Fibroblast of lung (primary cell): Measurements from ENCODE around the gene LRRTM3. TPM values are rescaled to one million over a fixed set of nuclear protein-coding genes. Genes with fewer than 3 reads are reported as not detected.

Experiments used
- DNase-seq, 2 donors: peaks; one replicate each; pipeline versions ENCODE4 v3.0.0 to v3.0.0-alpha.2; 2010; ENCODE audit warnings: low read depth in 2 of 2
- H2AFZ ChIP-seq: 2 replicates; pipeline ENCODE4 v1.5.1; 2012; ENCODE audit warnings: low read length, control low read depth, inconsistent platforms
- H3K27ac ChIP-seq: 2 replicates; pipeline ENCODE4 v1.5.1; 2011; ENCODE audit warnings: low read length, control low read depth; ENCODE audit not compliant: insufficient read depth
- H3K27me3 ChIP-seq: 2 replicates; pipeline ENCODE4 v1.5.1; 2011; ENCODE audit warnings: mild to moderate bottlenecking, low read length; ENCODE audit not compliant: control insufficient read depth, insufficient read depth
- H3K36me3 ChIP-seq: 2 replicates; pipeline ENCODE4 v1.5.1; 2011; ENCODE audit warnings: low read length; ENCODE audit not compliant: control insufficient read depth, insufficient read depth
- H3K4me1 ChIP-seq: 2 replicates; pipeline ENCODE4 v1.5.1; 2011; ENCODE audit warnings: low read length; ENCODE audit not compliant: control insufficient read depth, insufficient read depth; ENCODE audit errors: extremely low read depth
- H3K4me2 ChIP-seq: 2 replicates; pipeline ENCODE4 v1.5.1; 2011; ENCODE audit warnings: low read length, control low read depth; ENCODE audit not compliant: insufficient read depth; ENCODE audit errors: extremely low read depth
- H3K4me3 ChIP-seq, 4 experiments: fragments of 200-600 bp in 1 of 4; sonication (generic) in 1 of 4; replicated peaks in 1 of 4; 2 replicates each; pipeline ENCODE4 v1.5.1; 2011 to 2016; ENCODE audit warnings: low read length in 4 of 4, low read depth in 3 of 4, mild to moderate bottlenecking in 3 of 4, control low read depth in 2 of 4, inconsistent platforms in 1 of 4, mixed read lengths in 1 of 4; ENCODE audit not compliant: insufficient read depth in 1 of 4; ENCODE audit errors: control extremely low read depth in 1 of 4
- H3K79me2 ChIP-seq: 2 replicates; pipeline ENCODE4 v1.5.1; 2012; ENCODE audit warnings: mild to moderate bottlenecking, low read length, inconsistent platforms; ENCODE audit not compliant: control insufficient read depth, insufficient read depth
- H3K9ac ChIP-seq: 2 replicates; pipeline ENCODE4 v1.5.1; 2011; ENCODE audit warnings: mild to moderate bottlenecking, low read length, control low read depth; ENCODE audit not compliant: insufficient read depth
- H3K9me3 ChIP-seq: 2 replicates; pipeline ENCODE4 v1.5.1; 2012; ENCODE audit warnings: low read depth, low read length; ENCODE audit not compliant: control insufficient read depth, insufficient read depth
- H4K20me1 ChIP-seq: 2 replicates; pipeline ENCODE4 v1.5.1; 2011; ENCODE audit warnings: low read length; ENCODE audit not compliant: control insufficient read depth, insufficient read depth; ENCODE audit errors: extremely low read depth
- EZH2 ChIP-seq: IDR thresholded peaks from 2 replicates; pipeline ENCODE4 v1.5.1; 2012; ENCODE audit warnings: low read length, control low read depth, mild to moderate bottlenecking; ENCODE audit errors: missing control alignments
- polyA plus RNA-seq, 2 donors: library from polyadenylated mRNA; depleted of rRNA in 1 of 2; stranded (reverse) in 1 of 2; unstranded in 1 of 2; fragments of >200 nt; gene quantifications; 2 replicates each; pipeline ENCODE4 v1.2.1, GENCODE V29; 2011 to 2012; ENCODE audit warnings: missing spikeins in 1 of 2
- total RNA-seq: library from RNA; depleted of rRNA; stranded (reverse); fragments of >200 nt; gene quantifications from 2 replicates; pipeline ENCODE4 v1.2.1, GENCODE V29; 2014
- TF ChIP-seq, protein P1 (sequence below), 2 donors: IDR thresholded peaks in 1 of 2; conservative IDR thresholded peaks in 1 of 2; 1 replicate in 1 of 2; 2 replicates in 1 of 2; pipeline ENCODE4 v1.5.1; 2011 to 2012; ENCODE audit warnings: low read length in 2 of 2, control low read depth in 1 of 2, inconsistent platforms in 1 of 2, low read depth in 1 of 2, mild to moderate bottlenecking in 1 of 2

The LRRTM3 gene
- total and polyA plus RNA-seq, 2 donors (not counting 1 experiment from before 2014, with no cell fraction given) = not detected

DNA sequence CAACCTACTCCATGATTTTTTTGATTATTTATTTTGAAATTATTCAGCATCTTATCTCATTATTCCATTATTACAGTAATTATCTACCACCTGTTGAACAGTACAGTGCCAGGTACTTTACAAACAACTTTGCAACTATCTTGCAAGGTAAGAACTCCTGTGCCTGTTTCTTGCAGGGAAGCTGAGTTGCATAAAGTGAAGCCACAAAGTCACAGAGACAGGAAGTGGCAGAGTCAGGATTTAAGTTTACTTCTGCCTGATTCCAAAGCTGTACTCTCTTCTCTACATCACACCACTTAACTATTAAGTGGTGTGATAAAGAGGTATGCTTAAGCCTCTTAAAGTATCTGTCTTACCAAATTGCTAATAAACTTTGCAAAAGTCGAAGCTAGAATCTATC is 80.1 kb downstream of the LRRTM3 start:
- H2AFZ ChIP-seq = no peak overlapping the region
- no peaks in the 10 kb centered on the region for H3K27me3 ChIP-seq
- H4K20me1 ChIP-seq = no peaks in the 10 kb centered on the region
- H3K4me2 ChIP-seq = no peak overlapping the region
- no peaks in the 10 kb centered on the region for H3K36me3 ChIP-seq
- H3K4me1 ChIP-seq = no peaks in the 10 kb centered on the region
- no peak overlapping the region for H3K27ac ChIP-seq
- no peak for TF ChIP-seq EZH2
- TF ChIP-seq, protein P1, sequence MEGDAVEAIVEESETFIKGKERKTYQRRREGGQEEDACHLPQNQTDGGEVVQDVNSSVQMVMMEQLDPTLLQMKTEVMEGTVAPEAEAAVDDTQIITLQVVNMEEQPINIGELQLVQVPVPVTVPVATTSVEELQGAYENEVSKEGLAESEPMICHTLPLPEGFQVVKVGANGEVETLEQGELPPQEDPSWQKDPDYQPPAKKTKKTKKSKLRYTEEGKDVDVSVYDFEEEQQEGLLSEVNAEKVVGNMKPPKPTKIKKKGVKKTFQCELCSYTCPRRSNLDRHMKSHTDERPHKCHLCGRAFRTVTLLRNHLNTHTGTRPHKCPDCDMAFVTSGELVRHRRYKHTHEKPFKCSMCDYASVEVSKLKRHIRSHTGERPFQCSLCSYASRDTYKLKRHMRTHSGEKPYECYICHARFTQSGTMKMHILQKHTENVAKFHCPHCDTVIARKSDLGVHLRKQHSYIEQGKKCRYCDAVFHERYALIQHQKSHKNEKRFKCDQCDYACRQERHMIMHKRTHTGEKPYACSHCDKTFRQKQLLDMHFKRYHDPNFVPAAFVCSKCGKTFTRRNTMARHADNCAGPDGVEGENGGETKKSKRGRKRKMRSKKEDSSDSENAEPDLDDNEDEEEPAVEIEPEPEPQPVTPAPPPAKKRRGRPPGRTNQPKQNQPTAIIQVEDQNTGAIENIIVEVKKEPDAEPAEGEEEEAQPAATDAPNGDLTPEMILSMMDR (conservative IDR thresholded peaks at IDR 0.05 in 1 of 2, IDR thresholded peaks at IDR 0.05 in 1 of 2; ENCODE audit: low read depth in 1 of 2, low read length in 2 of 2) = no peak
- no peaks in the 10 kb centered on the region for H3K9me3 ChIP-seq
- H3K4me3 ChIP-seq = no peak overlapping the region
- H3K79me2 ChIP-seq = no peaks in the 10 kb centered on the region
- no peak for DNase-seq
- no peak overlapping the region for H3K9ac ChIP-seq

DNA sequence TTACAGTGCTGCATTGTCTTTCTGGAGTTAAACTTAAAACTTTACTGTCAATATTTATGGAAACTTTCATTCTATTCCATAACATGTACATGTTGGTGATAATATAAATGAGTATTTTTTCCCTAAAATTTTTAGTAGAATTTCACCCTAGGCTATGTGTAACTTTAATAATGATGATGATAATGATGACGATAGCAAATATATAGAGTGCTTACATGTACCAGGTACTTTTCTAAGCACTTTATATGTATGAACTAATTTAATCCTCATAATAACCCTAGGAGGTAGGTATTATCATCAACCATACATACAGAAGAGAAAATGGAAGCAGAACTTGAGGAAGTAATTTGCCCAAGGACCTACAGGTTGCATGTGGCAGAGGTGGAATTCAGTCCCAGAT is 85.6 kb downstream of the LRRTM3 start:
- H3K27me3 ChIP-seq = no peaks in the 10 kb centered on the region
- no peak overlapping the region for H3K4me3 ChIP-seq
- no peak overlapping the region for H3K9ac ChIP-seq
- H3K79me2 ChIP-seq = no peaks in the 10 kb centered on the region
- H3K36me3 ChIP-seq = no peaks in the 10 kb centered on the region
- H3K27ac ChIP-seq = no peak overlapping the region
- no peak overlapping the region for H2AFZ ChIP-seq
- H3K4me2 ChIP-seq = no peak overlapping the region
- TF ChIP-seq, protein P1 (conservative IDR thresholded peaks at IDR 0.05 in 1 of 2, IDR thresholded peaks at IDR 0.05 in 1 of 2; ENCODE audit: low read depth in 1 of 2, low read length in 2 of 2) = no peak
- no peak for TF ChIP-seq EZH2
- no peak for DNase-seq
- no peaks in the 10 kb centered on the region for H3K4me1 ChIP-seq
- no peaks in the 10 kb centered on the region for H3K9me3 ChIP-seq
- no peaks in the 10 kb centered on the region for H4K20me1 ChIP-seq

DNA sequence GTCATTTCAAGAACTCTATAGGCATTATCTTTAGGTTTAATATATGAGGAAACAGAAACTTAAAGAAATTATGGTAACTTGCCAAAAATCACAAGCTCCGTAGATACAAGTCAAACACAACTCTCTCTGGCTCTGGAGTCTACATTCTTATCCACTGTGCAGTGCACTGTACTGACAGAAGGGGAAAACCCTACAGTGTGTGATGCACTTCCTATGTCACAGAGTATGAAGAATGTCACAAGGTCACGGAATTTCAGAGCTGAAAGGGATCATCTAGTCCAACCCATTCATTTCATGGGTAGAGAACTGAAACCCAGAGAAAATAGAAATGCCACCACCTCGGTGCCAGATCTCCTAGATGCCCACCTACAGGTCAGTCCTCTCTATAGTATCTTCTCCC is 86.1 kb downstream of the LRRTM3 start:
- H2AFZ ChIP-seq = no peak overlapping the region
- TF ChIP-seq, protein P1 (conservative IDR thresholded peaks at IDR 0.05 in 1 of 2, IDR thresholded peaks at IDR 0.05 in 1 of 2; ENCODE audit: low read depth in 1 of 2, low read length in 2 of 2) = no peak
- TF ChIP-seq EZH2 = no peak
- no peaks in the 10 kb centered on the region for H3K36me3 ChIP-seq
- no peaks in the 10 kb centered on the region for H4K20me1 ChIP-seq
- H3K4me3 ChIP-seq = no peak overlapping the region
- H3K9me3 ChIP-seq = no peaks in the 10 kb centered on the region
- no peak overlapping the region for H3K9ac ChIP-seq
- no peaks in the 10 kb centered on the region for H3K4me1 ChIP-seq
- no peak for DNase-seq
- H3K79me2 ChIP-seq = no peaks in the 10 kb centered on the region
- H3K27ac ChIP-seq = no peak overlapping the region
- no peaks in the 10 kb centered on the region for H3K27me3 ChIP-seq
- H3K4me2 ChIP-seq = no peak overlapping the region
